RCC 7860 (cell line): ENCODE results near the gene SEZ6.

Source experiments
- DNase-seq: peaks from one replicate; pipeline ENCODE4 v3.0.0-alpha.2; 2015; ENCODE audit warnings: low spot score
- FAIRE-seq: peaks from 2 replicates; lab custom pipeline; 2012; peaks lifted over from hg19 to GRCh38; lab: Jason Lieb, UNC

Gene SEZ6

GRCh38 chr17:28978356-28978964 is 27.4 kb downstream of the SEZ6 start:
- FAIRE-seq, result no peak
- DNase-seq, result no peak

GRCh38 chr17:28977659-28978355 is 28.0 kb downstream of the SEZ6 start:
- no peak for FAIRE-seq
- DNase-seq, result no peak

- DNase-seq, result no peak
Observed at GRCh38 chr17:28975646-28976045, 30.2 kb downstream of the SEZ6 start.

GRCh38 chr17:28975031-28975430 is 30.8 kb downstream of the SEZ6 start:
- FAIRE-seq, result no peak
- DNase-seq, result no peak

More at GRCh38 chr17:28975646-28976045, 30.2 kb downstream of the SEZ6 start:
- no peak for FAIRE-seq

GRCh38 chr17:28974451-28974850 is 31.4 kb downstream of the SEZ6 start:
- FAIRE-seq, result no peak

GRCh38 chr17:28973425-28973824 is 32.4 kb downstream of the SEZ6 start:
- DNase-seq, result no peak
- no peak for FAIRE-seq

More at GRCh38 chr17:28974451-28974850, 31.4 kb downstream of the SEZ6 start:
- no peak for DNase-seq

GRCh38 chr17:28972437-28972836 is 33.4 kb downstream of the SEZ6 start:
- DNase-seq, result no peak
- no peak for FAIRE-seq

- DNase-seq (no peak), FAIRE-seq (no peak)
Observed at GRCh38 chr17:28970879-28971278, 35.0 kb downstream of the SEZ6 start.

GRCh38 chr17:28969706-28970393 is 36.0 kb downstream of the SEZ6 start:
- no peak for FAIRE-seq

GRCh38 chr17:28968914-28969295 is 36.9 kb downstream of the SEZ6 start:
- DNase-seq, result no peak
- FAIRE-seq, result no peak

More at GRCh38 chr17:28969706-28970393, 36.0 kb downstream of the SEZ6 start:
- no peak for DNase-seq

- DNase-seq, result no peak
- FAIRE-seq, result no peak
Observed at GRCh38 chr17:28968231-28968913, 37.5 kb downstream of the SEZ6 start.

- DNase-seq (no peak), FAIRE-seq (no peak)
Observed at GRCh38 chr17:28967221-28968135, 38.4 kb downstream of the SEZ6 start.

- DNase-seq (no peak), FAIRE-seq (no peak)
Observed at GRCh38 chr17:28963841-28964240, 42.0 kb downstream of the SEZ6 start.

- no peak for FAIRE-seq
- no peak for DNase-seq
Observed at GRCh38 chr17:28963055-28963611, 42.7 kb downstream of the SEZ6 start.

- FAIRE-seq (no peak), DNase-seq (no peak)
Observed at GRCh38 chr17:28961391-28961790, 44.4 kb downstream of the SEZ6 start.

- FAIRE-seq (no peak), DNase-seq (no peak)
Observed at GRCh38 chr17:28960256-28961061, 45.4 kb downstream of the SEZ6 start.

GRCh38 chr17:28959471-28959871 is 46.4 kb downstream of the SEZ6 start:
- no peak for DNase-seq
- no peak for FAIRE-seq

GRCh38 chr17:28958820-28959455 is 46.9 kb downstream of the SEZ6 start:
- DNase-seq (no peak), FAIRE-seq (no peak)

- FAIRE-seq (no peak), DNase-seq (no peak)
Observed at GRCh38 chr17:28957992-28958355, 47.9 kb downstream of the SEZ6 start.
